Measurements from ENCODE around the gene RFX2.
A peak's percentile ranks its signal among the peaks of the same experiment; 100 is the strongest.

RFX2 gene

GRCh38 chr19:6132482-6132881 lies 22.2 kb upstream of the RFX2 start:
- DNase-seq (ENCODE audit: low read depth): no peak
- no peak for TF ChIP-seq CTCF (conservative IDR thresholded peaks at IDR 0.05; ENCODE audit: low read length)
- H3K4me3 ChIP-seq (ENCODE audit: low read length): no peak overlapping the region

- H3K4me3 ChIP-seq (ENCODE audit: low read length): no peak overlapping the region
- no peak for TF ChIP-seq CTCF (conservative IDR thresholded peaks at IDR 0.05; ENCODE audit: low read length)
- DNase-seq (ENCODE audit: low read depth): peak; percentile 60
Observed at GRCh38 chr19:6127716-6128335, 17.5 kb upstream of the RFX2 start.

- no peak overlapping the region for H3K4me3 ChIP-seq (ENCODE audit: low read length)
- DNase-seq (ENCODE audit: low read depth): peak; percentile 67
- peak; percentile 48 for TF ChIP-seq CTCF (conservative IDR thresholded peaks at IDR 0.05; ENCODE audit: low read length)
Observed at GRCh38 chr19:6126335-6126974, 16.2 kb upstream of the RFX2 start.

- TF ChIP-seq CTCF (conservative IDR thresholded peaks at IDR 0.05; ENCODE audit: low read length): peak; percentile 99
- H3K4me3 ChIP-seq (ENCODE audit: low read length): no peak overlapping the region
- DNase-seq (ENCODE audit: low read depth): peak; percentile 84
Observed at GRCh38 chr19:6125571-6125989, 15.3 kb upstream of the RFX2 start.

- no peak for DNase-seq (ENCODE audit: low read depth)
- no peak for TF ChIP-seq CTCF (conservative IDR thresholded peaks at IDR 0.05; ENCODE audit: low read length)
- no peak overlapping the region for H3K4me3 ChIP-seq (ENCODE audit: low read length)
Observed at GRCh38 chr19:6119031-6119430, 8.7 kb upstream of the RFX2 start.

- H3K4me3 ChIP-seq (ENCODE audit: low read length): no peak overlapping the region
- TF ChIP-seq CTCF (conservative IDR thresholded peaks at IDR 0.05; ENCODE audit: low read length): no peak
- no peak for DNase-seq (ENCODE audit: low read depth)
Observed at GRCh38 chr19:6118043-6118442, 7.7 kb upstream of the RFX2 start.

GRCh38 chr19:6117534-6117933 lies 7.2 kb upstream of the RFX2 start:
- H3K4me3 ChIP-seq (ENCODE audit: low read length): no peak overlapping the region
- TF ChIP-seq CTCF (conservative IDR thresholded peaks at IDR 0.05; ENCODE audit: low read length): no peak
- no peak for DNase-seq (ENCODE audit: low read depth)
